Endothelial cell of umbilical vein (primary cell): Measurements from ENCODE around the gene PID1. TPM values are rescaled to one million over a fixed set of nuclear protein-coding genes. Genes with fewer than 3 reads are reported as not detected.

ENCODE experiments used
- BruUV-seq: library from RNA; stranded (reverse); fragments of 400-500 nt; replicated peaks from 2 replicates; lab custom pipeline; 2021; lab: Mats Ljungman, UMichigan
- CTCF ChIA-PET: fragments of 300-600, 350-600 bp; sonication (Branson Sonifier 250); formaldehyde crosslinking; loops from one replicate; lab custom pipeline; 2021; ENCODE audit warnings: antibody characterized with exemption, inconsistent platforms; lab: Charles Lee
- POLR2A ChIA-PET: fragments of 300-600, 350-600 bp; sonication (Branson Sonifier 250); formaldehyde crosslinking; loops from one replicate; lab custom pipeline; 2021; ENCODE audit warnings: antibody characterized with exemption, inconsistent platforms; lab: Charles Lee
- DNase-seq: peaks from one replicate; pipeline ENCODE4 v3.0.0-alpha.2; 2011; ENCODE audit warnings: low read depth, low spot score
- FAIRE-seq: peaks from 2 replicates; lab custom pipeline; 2011; peaks lifted over from hg19 to GRCh38; lab: Jason Lieb, UNC
- H2AFZ ChIP-seq: 2 replicates; pipeline ENCODE4 v1.6.0; 2012; ENCODE audit warnings: low read depth, low read length, control low read depth, inconsistent platforms
- H3K27ac ChIP-seq: 2 replicates; pipeline ENCODE4 v1.5.1; 2011; ENCODE audit warnings: low read depth, mild to moderate bottlenecking, control low read depth, low read length, moderate library complexity; ENCODE audit not compliant: insufficient read depth
- H3K27me3 ChIP-seq, 2 experiments: 2 replicates each; pipeline versions ENCODE4 v1.6.0 to v1.6.1; 2011; ENCODE audit warnings: low read length in 2 of 2, mixed read lengths in 1 of 2; ENCODE audit not compliant: control insufficient read depth in 2 of 2, insufficient read depth in 2 of 2
- H3K36me3 ChIP-seq, 2 experiments: 2 replicates in 1 of 2; 3 replicates in 1 of 2; pipeline ENCODE4 v1.5.1; 2011; ENCODE audit warnings: low read length in 2 of 2, mild to moderate bottlenecking in 1 of 2, moderate library complexity in 1 of 2; ENCODE audit not compliant: control insufficient read depth in 2 of 2, insufficient read depth in 2 of 2; ENCODE audit errors: extremely low read depth in 1 of 2
- H3K4me1 ChIP-seq: 3 replicates; pipeline ENCODE4 v1.5.1; 2011; ENCODE audit warnings: mild to moderate bottlenecking, low read length; ENCODE audit not compliant: control insufficient read depth, insufficient read depth; ENCODE audit errors: extremely low read depth
- H3K4me2 ChIP-seq: 2 replicates; pipeline ENCODE4 v1.6.1; 2011; ENCODE audit warnings: low read length, control low read depth, mixed read lengths; ENCODE audit not compliant: insufficient read depth
- H3K4me3 ChIP-seq, 3 experiments: fragments of 200-600 bp in 1 of 3; sonication (generic), shearing (Covaris generic) in 1 of 3; replicated peaks in 1 of 3; 2 replicates each; pipeline ENCODE4 v1.5.1; 2011 to 2016; ENCODE audit warnings: control low read depth in 3 of 3, low read length in 3 of 3, mild to moderate bottlenecking in 2 of 3, inconsistent platforms in 1 of 3, low read depth in 1 of 3, moderate library complexity in 1 of 3; ENCODE audit not compliant: insufficient read depth in 1 of 3
- H3K79me2 ChIP-seq: 2 replicates; pipeline ENCODE4 v1.6.0; 2012; ENCODE audit warnings: low read length, inconsistent platforms; ENCODE audit not compliant: control insufficient read depth, insufficient read depth
- H3K9ac ChIP-seq: replicated peaks from 2 replicates; pipeline ENCODE3; 2011; ENCODE audit warnings: low read length, control low read depth; ENCODE audit not compliant: insufficient read depth; ENCODE audit errors: extremely low read depth
- H3K9me1 ChIP-seq: replicated peaks from 3 replicates; pipeline ENCODE4 v1.6.0; 2011; ENCODE audit warnings: mild to moderate bottlenecking, low read length; ENCODE audit not compliant: control insufficient read depth, insufficient read depth; ENCODE audit errors: extremely low read depth
- H3K9me3 ChIP-seq: replicated peaks from 2 replicates; pipeline ENCODE4 v1.5.1; 2012; ENCODE audit warnings: low read length, inconsistent platforms; ENCODE audit not compliant: control insufficient read depth, insufficient read depth
- H4K20me1 ChIP-seq: replicated peaks from 2 replicates; pipeline ENCODE3; 2011; ENCODE audit warnings: mild to moderate bottlenecking, low read length; ENCODE audit not compliant: control insufficient read depth, insufficient read depth; ENCODE audit errors: extremely low read depth
- CTCF ChIP-seq, 2 donors: IDR thresholded peaks; 1 replicate in 1 of 2; 2 replicates in 1 of 2; pipeline ENCODE4 v1.5.1; 2011; ENCODE audit warnings: low read length in 2 of 2, mild to moderate bottlenecking in 2 of 2, moderate library complexity in 2 of 2, control low read depth in 1 of 2, inconsistent platforms in 1 of 2, low read depth in 1 of 2; ENCODE audit not compliant: insufficient read depth in 1 of 2; ENCODE audit errors: extremely low read depth in 1 of 2
- EZH2 ChIP-seq: IDR thresholded peaks from 2 replicates; pipeline ENCODE4 v1.6.1; 2012; ENCODE audit warnings: borderline replicate concordance, low read depth, mild to moderate bottlenecking, moderate library complexity, low read length, inconsistent platforms; ENCODE audit not compliant: severe bottlenecking
- FOS ChIP-seq: IDR thresholded peaks from 2 replicates; pipeline ENCODE4 v1.6.1; 2011; ENCODE audit warnings: mild to moderate bottlenecking, low read length, moderate library complexity, borderline replicate concordance; ENCODE audit not compliant: insufficient read depth
- GATA2 ChIP-seq: IDR thresholded peaks from 2 replicates; pipeline ENCODE4 v1.7.0; 2011; ENCODE audit warnings: low read depth, mild to moderate bottlenecking, moderate library complexity, mixed read lengths, low read length; ENCODE audit not compliant: insufficient read length, insufficient read depth
- JUN ChIP-seq: IDR thresholded peaks from 2 replicates; pipeline ENCODE4 v1.6.1; 2011; ENCODE audit warnings: borderline replicate concordance, low read depth; ENCODE audit not compliant: insufficient read length, insufficient read depth
- MAX ChIP-seq: IDR thresholded peaks from 2 replicates; pipeline ENCODE4 v1.6.1; 2011; ENCODE audit not compliant: insufficient read depth, insufficient read length
- MYC ChIP-seq: IDR thresholded peaks from one replicate; pipeline ENCODE4 v1.6.1; 2011; ENCODE audit warnings: mild to moderate bottlenecking, low read depth, low read length
- POLR2A ChIP-seq: IDR thresholded peaks from 2 replicates; pipeline ENCODE4 v1.6.1; 2012; ENCODE audit warnings: low read depth, mild to moderate bottlenecking, control low read depth, low read length
- POLR2AphosphoS5 ChIP-seq: IDR thresholded peaks from 2 replicates; pipeline ENCODE4 v1.6.1; 2012; ENCODE audit warnings: low read depth, mild to moderate bottlenecking, control low read depth, low read length, moderate library complexity; ENCODE audit not compliant: insufficient read depth
- dilution Hi-C: fragments of 300-500 bp; cut with MboI; formaldehyde crosslinking; loops from one replicate; pipeline ENCODE4 v1.15.0; 2019; ENCODE audit warnings: low sequenced_read_pairs; ENCODE audit not compliant: extremely low pct_ligation_motif_present
- intact Hi-C: fragments of 100-400 bp; cut with micrococcal nuclease; formaldehyde crosslinking; loops from one replicate; pipeline ENCODE4 v1.10.0; 2022
- polyA plus RNA-seq, 4 experiments: library from polyadenylated mRNA; depleted of rRNA in 3 of 4; stranded (reverse) in 3 of 4; unstranded in 1 of 4; fragments of >200 nt; gene quantifications; 2 replicates each; pipeline versions ENCODE4 v1.2.1 to v1.2.3, GENCODE V29; 2011 to 2012; ENCODE audit warnings: missing spikeins in 1 of 4
- total RNA-seq: library from RNA; stranded (reverse); gene quantifications from 2 replicates; pipeline ENCODE4 v1.2.3, GENCODE V29; 2021

Gene PID1
- total and polyA plus RNA-seq, 2 donors (not counting 3 experiments of a cell fraction or from before 2014, with no cell fraction given) = not detected

- no peaks in the 10 kb centered on the region for H3K9me1 ChIP-seq
- no TSS peak for BruUV-seq
- dilution Hi-C loops = no loop called here
- no peak overlapping the region for H2AFZ ChIP-seq
- no peaks in the 10 kb centered on the region for H3K27me3 ChIP-seq
- FAIRE-seq (no peak), DNase-seq (no peak)
- H3K9me3 ChIP-seq = peaks cover 12% of the 10 kb centered on the region
- TF ChIP-seq EZH2 (no peak), POLR2A (no peak), CTCF (IDR thresholded peaks at IDR 0.05; ENCODE audit: extremely low read depth in 1 of 2, insufficient read depth in 1 of 2, low read depth in 1 of 2, low read length in 2 of 2) (no peak), FOS (no peak), MAX (no peak), GATA2 (no peak), MYC (no peak), JUN (no peak), POLR2AphosphoS5 (no peak)
- no peak overlapping the region for H3K4me2 ChIP-seq
- no peaks in the 10 kb centered on the region for H3K4me1 ChIP-seq
- POLR2A ChIA-PET = no interaction called here
- no peak overlapping the region for H3K9ac ChIP-seq
- CTCF ChIA-PET = no interaction called here
- intact Hi-C loops = no loop called here
- no peak overlapping the region for H3K27ac ChIP-seq
- H4K20me1 ChIP-seq = no peaks in the 10 kb centered on the region
- H3K36me3 ChIP-seq = no peaks in the 10 kb centered on the region
- no peaks in the 10 kb centered on the region for H3K79me2 ChIP-seq
- H3K4me3 ChIP-seq = no peak overlapping the region
Measured at GRCh38 chr2:229064749-229065148, 206.3 kb downstream of the PID1 start.
